ENCODE measurements around the gene OR2M2.

Gene OR2M2

GRCh38 chr1:248152056-248152827 lies 22.4 kb upstream of the OR2M2 start:
- Histone ChIP-seq H3K4me2 (ENCODE audit: low read depth, low read length) (no peak overlapping the region), H3K4me1 (ENCODE audit: low read length) (peaks cover 8% of the 10 kb centered on the region), H3K27me3 (replicated peaks; ENCODE audit: insufficient read depth, low read length) (no peaks in the 10 kb centered on the region), H2AFZ (ENCODE audit: low read length) (no peak overlapping the region), H3F3A (ENCODE audit: insufficient read depth, low read length) (peaks cover 4% of the 10 kb centered on the region; the same call in 1 of the 2 replicates), H3K27ac (ENCODE audit: low read length) (no peak overlapping the region), H3K9me3 (replicated peaks; ENCODE audit: insufficient read depth, low read length) (no peaks in the 10 kb centered on the region), H3K4me3 (ENCODE audit: low read length) (no peak overlapping the region), H3K9ac (ENCODE audit: low read length) (no peak overlapping the region), H4K20me1 (ENCODE audit: insufficient read depth, low read length) (no peaks in the 10 kb centered on the region), H3K9me2 (replicated peaks; ENCODE audit: insufficient read depth, low read length) (no peaks in the 10 kb centered on the region), H3K79me2 (ENCODE audit: low read length) (no peaks in the 10 kb centered on the region), H3K36me3 (replicated peaks; ENCODE audit: insufficient read depth, low read length) (no peaks in the 10 kb centered on the region)
- TF ChIP-seq CTCF (IDR thresholded peaks at IDR 0.05; ENCODE audit: low read length), result no peak
- TF ChIP-seq EZH2phosphoT487 (IDR thresholded peaks at IDR 0.05; ENCODE audit: low read length), result no peak
- no peak for TF ChIP-seq EZH2 (optimal IDR thresholded peaks at IDR 0.05; ENCODE audit: low read depth, low read length)
- no peak for DNase-seq

- Histone ChIP-seq H3K36me3 (replicated peaks; ENCODE audit: insufficient read depth, low read length) (no peaks in the 10 kb centered on the region), H3K4me1 (ENCODE audit: low read length) (no peaks in the 10 kb centered on the region), H3K27me3 (replicated peaks; ENCODE audit: insufficient read depth, low read length) (no peaks in the 10 kb centered on the region), H3K9me2 (replicated peaks; ENCODE audit: insufficient read depth, low read length) (no peaks in the 10 kb centered on the region), H3K9ac (ENCODE audit: low read length) (no peak overlapping the region), H3K4me2 (ENCODE audit: low read depth, low read length) (no peak overlapping the region), H3K27ac (ENCODE audit: low read length) (no peak overlapping the region), H4K20me1 (ENCODE audit: insufficient read depth, low read length) (no peaks in the 10 kb centered on the region), H3K9me3 (replicated peaks; ENCODE audit: insufficient read depth, low read length) (no peaks in the 10 kb centered on the region), H3K4me3 (ENCODE audit: low read length) (no peak overlapping the region), H2AFZ (ENCODE audit: low read length) (no peak overlapping the region), H3K79me2 (ENCODE audit: low read length) (no peaks in the 10 kb centered on the region), H3F3A (ENCODE audit: insufficient read depth, low read length) (no peaks in the 10 kb centered on the region)
- DNase-seq, result peak; percentile 49
- TF ChIP-seq EZH2 (optimal IDR thresholded peaks at IDR 0.05; ENCODE audit: low read depth, low read length), result no peak
- TF ChIP-seq CTCF (IDR thresholded peaks at IDR 0.05; ENCODE audit: low read length), result no peak
- no peak for TF ChIP-seq EZH2phosphoT487 (IDR thresholded peaks at IDR 0.05; ENCODE audit: low read length)
These were observed 18.7 kb upstream of the OR2M2 start for GRCh38 chr1:248155927-248156326.

GRCh38 chr1:248158758-248159157 lies 15.9 kb upstream of the OR2M2 start:
- Histone ChIP-seq H3F3A (ENCODE audit: insufficient read depth, low read length) (no peaks in the 10 kb centered on the region), H2AFZ (ENCODE audit: low read length) (no peak overlapping the region), H3K36me3 (replicated peaks; ENCODE audit: insufficient read depth, low read length) (no peaks in the 10 kb centered on the region), H3K79me2 (ENCODE audit: low read length) (no peaks in the 10 kb centered on the region), H3K4me1 (ENCODE audit: low read length) (no peaks in the 10 kb centered on the region), H3K27me3 (replicated peaks; ENCODE audit: insufficient read depth, low read length) (no peaks in the 10 kb centered on the region), H3K4me2 (ENCODE audit: low read depth, low read length) (no peak overlapping the region), H3K4me3 (ENCODE audit: low read length) (no peak overlapping the region), H3K9ac (ENCODE audit: low read length) (no peak overlapping the region), H3K27ac (ENCODE audit: low read length) (no peak overlapping the region), H4K20me1 (ENCODE audit: insufficient read depth, low read length) (no peaks in the 10 kb centered on the region), H3K9me3 (replicated peaks; ENCODE audit: insufficient read depth, low read length) (no peaks in the 10 kb centered on the region), H3K9me2 (replicated peaks; ENCODE audit: insufficient read depth, low read length) (no peaks in the 10 kb centered on the region)
- TF ChIP-seq EZH2 (optimal IDR thresholded peaks at IDR 0.05; ENCODE audit: low read depth, low read length) (no peak), CTCF (IDR thresholded peaks at IDR 0.05; ENCODE audit: low read length) (no peak), EZH2phosphoT487 (IDR thresholded peaks at IDR 0.05; ENCODE audit: low read length) (no peak)
- no peak for DNase-seq

Measured in MM.1S (cell line).